Measurements from ENCODE around the gene EPG5.
"Not testable (repeated sequence)": the region's sequence is repeated elsewhere in the genome, so short reads cannot be mapped to it uniquely, and the experiment has no call there.

The EPG5 gene

DNA sequence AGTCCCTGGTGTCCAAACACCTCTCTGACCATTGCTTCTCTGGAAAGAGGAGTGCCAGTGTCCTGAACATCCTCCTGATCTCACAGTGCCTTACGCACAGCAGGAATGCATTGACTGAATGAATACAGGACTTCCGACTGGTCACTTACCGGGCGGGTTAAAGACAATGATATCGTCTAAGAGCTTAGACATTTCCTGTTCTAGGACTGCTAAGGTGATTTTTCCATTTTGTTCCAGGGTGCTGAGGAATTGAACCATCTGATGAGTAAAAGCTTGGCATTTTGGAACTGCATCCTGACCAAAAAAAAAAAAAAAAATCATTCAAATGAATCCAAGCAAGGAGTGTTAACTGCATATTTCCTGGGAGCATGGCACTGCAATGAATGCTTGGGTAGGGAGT, 101.7 kb downstream of the EPG5 start:
- no peak for DNase-seq (ENCODE audit: low read depth)

DNA sequence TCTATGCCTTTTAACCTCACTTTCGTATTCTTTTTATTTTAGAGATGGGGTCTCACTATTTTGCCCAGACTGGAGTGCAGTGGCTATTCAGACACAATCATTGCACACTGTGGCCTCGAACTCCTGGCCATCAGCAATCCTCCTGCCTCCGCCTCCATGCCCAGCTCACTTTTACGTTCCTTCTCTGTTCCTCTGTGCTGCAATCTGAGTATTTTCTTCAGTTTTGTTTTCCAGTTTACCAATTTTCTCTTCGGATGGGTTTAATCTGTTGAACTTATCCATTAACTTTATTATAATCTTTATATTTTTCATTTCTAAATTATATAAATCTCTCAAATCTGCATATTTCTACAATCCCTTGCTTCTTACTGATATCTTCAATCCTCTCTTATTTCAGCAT, 103.0 kb downstream of the EPG5 start:
- no peak for DNase-seq (ENCODE audit: low read depth)

DNA sequence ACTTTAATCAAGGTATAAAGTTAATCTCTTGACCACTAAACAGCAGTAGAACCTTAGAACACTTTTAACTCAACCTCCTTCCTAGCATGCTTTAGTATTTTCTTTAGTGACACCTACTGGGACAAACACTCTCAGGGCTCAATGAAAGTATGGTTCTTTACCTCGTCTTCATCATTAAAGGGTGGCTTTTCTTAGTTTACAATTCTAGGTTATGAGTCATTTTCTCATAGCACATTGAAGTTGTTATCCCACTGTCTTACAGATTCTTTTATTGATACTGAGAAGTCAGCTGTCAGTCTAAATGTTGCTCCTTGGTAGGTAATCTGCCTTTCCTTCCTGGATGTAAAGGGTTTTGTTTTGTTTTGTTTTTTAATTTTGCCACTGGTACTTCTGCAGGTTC, 103.7 kb downstream of the EPG5 start:
- DNase-seq (ENCODE audit: low read depth), result no peak

DNA sequence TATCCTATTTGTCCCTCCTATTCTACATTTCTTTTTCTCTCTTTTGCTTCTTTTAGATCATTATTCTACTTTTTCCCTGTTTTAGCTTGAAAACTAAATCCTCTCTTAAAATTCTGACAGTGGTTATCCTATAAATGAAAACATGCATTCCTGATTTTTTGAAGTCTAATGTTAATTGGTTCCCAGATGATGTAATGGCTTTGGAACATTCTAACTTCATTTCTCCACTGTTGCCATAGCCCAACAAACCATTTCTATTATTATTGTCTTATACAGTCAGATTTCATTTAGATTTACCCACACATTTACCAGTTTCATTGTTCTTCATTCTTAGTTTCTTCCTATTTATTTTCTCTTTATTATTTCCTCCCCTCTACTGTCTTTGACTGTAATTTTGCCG, 105.2 kb downstream of the EPG5 start:
- DNase-seq (ENCODE audit: low read depth), result no peak

DNA sequence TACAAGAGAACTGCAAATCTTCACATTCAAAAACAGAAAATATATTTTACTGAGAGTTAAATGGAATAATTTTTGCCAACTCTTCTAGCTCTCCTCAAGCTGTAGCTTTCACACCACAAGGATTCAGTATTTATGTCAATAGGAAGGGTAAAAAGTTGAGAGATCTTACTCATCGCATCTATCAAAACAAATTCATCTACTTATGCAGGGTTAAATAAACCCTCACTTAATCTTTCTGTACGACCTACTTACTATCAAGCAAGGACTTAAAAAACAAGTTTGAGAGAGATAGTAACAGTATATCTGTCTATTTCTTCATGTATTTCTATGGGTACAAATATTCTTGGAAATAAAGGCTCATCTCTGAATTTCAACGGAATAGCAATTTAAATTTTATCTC, 106.2 kb downstream of the EPG5 start:
- no peak for DNase-seq (ENCODE audit: low read depth)

DNA sequence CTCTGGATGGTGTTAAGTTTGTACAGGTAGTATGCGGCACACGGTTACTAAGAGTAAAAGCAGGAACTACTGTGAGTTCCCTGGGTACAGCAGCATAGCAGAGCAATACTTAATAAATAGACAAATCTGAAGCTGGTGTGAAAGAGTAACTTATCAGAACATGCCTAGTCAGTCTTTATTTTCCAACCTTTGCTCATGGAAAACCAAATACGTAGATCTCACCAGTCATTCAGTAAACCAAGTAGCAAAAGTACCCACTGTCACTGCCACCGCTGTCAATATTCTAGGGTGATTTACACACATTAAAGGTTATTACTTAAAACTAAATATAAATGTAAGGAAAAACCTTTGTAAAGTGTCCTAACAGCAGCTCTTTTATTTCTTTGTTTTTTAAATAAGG, 106.6 kb downstream of the EPG5 start:
- DNase-seq (ENCODE audit: low read depth), result no peak

DNA sequence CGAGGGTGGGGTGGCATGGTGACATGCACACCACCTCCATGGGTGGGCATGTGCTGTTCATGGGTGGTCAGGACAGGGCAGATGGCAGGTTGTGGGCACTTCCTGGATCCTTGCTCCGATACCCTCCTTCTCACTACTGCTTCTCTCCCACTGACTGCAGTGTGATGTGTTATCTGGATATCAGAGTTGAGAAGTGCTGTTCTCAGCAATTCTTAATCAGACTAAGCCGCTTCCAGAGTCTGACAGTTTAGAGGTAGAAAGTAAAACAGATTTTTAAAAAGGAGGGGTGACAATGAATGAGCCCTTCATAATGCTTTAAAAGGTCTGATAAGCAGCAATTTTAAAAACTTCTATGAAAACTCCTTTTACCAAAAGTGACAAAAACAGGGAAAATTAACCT, 107.8 kb downstream of the EPG5 start:
- no peak for DNase-seq (ENCODE audit: low read depth)

DNA sequence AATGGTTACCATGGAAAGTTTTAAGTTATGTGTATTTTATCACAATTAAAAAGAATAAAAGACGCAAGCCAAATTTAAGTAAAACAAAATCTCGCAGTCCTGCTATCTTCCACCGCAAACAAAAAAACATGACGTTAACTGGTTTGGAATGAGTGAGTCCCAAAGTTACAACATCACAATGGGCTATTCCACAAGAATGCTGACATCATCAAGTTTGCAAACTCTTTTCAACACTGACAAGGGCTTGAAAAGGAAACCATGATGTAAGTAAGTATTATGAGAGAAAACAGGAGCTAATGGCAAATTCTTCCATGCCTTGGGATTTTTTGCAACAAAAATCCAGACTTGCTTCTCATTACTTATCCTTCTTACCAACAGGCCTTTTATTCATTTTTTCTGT, 110.6 kb downstream of the EPG5 start:
- DNase-seq (ENCODE audit: low read depth), result no peak

DNA sequence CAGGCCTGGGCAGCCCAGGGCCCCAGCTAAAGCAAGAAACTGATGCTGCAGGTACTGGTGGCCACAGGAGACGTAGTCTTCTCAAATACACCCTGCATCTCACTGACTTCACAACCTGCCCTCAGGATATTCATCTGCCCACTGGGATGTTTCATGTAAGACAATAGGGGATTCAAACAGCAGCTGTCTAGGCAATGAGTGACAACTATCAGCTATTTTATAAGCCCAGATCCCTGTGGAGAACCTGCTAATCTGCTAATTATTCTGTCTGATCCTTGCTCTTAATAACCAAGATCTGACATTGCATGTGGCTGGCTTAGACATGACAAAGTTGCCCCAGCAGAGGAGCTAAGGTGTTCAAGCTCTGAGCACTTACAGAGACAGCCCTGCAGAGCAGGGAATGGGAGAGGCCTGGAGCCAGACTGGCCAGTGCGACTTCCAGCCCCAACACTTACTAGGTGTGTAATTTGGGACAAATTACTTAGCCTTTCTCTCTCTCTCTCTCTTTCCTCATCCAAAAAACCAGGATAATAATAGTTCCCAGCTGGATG, 113.0 kb downstream of the EPG5 start:
- DNase-seq (ENCODE audit: low read depth), result no peak

DNA sequence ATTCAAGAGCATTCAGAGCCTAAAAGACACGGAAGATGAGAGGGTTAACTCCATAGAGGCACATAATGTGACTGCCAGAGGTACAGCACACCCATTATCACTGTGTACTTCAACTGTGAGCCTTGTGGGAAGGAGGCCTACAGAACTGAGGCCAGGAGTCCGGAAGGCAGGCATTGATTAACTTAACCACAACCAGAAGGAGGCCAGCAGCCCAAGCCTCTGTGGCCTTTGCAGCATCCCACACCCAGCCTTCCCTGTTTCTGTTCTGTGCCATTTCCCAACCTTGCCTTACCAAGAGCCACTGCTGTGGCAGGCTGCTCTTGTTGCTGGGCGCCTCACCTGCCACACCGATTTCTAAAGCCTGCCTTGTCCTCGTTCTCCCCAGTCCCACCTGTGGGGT, 114.5 kb downstream of the EPG5 start:
- no peak for DNase-seq (ENCODE audit: low read depth)

DNA sequence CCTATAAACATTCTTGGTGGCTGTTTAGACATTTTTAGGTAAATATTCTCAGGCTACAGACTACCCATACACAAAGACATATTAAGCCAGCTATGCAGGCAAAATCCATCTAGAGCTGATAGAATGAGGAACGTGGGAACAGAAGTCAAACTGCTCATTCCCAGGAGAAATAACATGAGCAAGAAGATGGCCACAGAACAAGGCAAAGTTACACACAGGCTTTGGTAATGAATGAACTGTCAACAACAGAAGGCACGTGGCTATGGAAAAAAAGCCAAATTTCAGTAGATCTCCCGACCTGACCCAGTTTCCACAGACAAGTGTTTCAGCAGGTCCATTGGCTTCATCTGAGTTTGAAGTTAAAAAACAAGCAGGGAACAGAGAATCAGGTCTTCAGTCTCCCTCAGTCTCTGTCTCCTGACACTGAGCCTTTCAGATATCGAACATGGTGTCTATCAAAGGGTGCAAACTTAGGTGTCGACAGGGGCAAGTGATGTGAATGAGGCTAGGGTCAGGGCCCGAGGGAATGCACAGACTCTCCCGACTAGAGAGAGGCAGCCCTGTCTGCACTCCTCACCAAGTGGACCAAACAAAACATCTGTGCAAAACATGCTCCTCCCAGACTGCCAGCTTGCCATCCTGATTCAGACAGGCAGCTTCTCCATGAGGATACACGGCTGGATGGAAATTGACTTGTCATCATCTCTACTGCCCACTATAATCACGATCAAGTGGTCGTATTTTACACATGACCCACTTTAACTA, 115.8 kb downstream of the EPG5 start:
- DNase-seq (ENCODE audit: low read depth), result no peak

DNA sequence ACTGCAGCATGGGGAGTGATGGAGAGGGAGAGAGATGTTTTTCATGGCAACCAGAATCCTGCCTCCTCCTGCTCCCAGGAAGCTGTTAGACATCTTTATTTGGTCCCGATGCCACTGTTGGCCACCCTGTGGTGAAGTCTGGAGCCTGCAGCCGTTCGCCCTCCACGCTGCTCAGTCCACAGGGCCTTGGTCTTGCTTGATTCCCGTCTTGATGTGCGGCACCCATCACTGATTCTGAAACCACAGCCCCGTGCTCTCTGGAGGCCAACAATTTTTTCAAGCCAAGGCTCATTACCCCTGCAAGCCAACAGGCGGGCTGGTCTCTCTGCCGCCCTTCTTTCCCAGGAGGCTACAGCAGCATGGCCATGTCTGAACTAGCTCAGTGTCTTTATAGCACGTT, 117.1 kb downstream of the EPG5 start:
- DNase-seq (ENCODE audit: low read depth), result no peak

DNA sequence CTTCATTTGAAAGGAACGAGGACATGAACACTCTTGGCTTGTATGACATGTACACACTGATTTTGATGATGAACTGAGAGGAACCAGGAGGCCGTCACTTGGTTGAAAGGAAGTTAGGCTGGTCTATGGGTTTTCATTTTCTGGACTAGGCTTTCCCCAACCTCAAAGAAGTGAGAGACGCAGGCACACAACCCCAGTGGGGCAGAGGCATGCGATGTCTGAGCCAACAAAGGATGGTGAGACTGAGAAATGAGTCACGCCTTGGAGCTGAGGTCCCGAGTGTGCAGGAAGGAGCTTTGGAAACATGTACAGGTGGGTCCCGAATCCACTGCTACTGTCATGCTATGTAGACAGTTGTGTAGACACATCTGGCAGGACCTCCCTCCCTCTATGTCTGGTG, 117.6 kb downstream of the EPG5 start:
- DNase-seq (ENCODE audit: low read depth), result no peak

DNA sequence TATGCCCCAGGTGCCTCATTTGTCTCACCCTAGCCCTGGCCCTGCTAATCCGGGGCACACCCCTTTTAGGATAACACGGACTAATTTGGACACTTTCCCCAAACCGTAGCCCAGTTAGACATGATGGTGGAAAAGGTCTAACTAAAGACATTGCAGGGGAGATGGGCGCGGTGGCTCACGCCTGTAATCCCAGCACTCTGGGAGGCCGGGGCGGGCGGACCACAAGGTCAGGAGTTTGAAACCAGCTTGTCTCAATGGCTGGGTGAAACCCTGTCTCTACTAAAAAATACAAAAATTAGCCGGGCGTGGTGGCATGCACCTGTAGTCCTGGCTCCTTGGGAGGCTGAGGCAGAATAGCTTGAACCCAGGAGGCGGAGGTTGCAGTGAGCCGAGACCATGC, 118.5 kb downstream of the EPG5 start:
- not testable (repeated sequence) for DNase-seq (ENCODE audit: low read depth)

DNA sequence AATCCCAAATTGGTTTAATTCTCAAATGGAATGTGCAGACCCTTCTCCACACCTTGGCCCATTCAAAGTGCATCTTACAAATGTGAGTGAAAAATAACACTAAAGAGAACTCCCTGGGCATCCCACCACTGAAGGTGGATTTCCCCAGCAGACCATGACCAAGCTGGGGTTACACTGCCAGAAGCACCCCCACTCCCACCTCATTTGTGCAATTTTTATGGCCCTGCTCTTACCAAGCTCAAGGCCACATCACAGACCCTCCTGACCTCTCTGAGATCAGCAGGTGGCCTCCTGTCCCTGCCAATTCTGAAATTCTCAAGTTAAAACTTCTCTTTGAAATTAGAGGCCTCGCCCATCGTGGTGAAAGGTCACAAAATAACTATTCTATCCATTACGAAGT, 120.0 kb downstream of the EPG5 start:
- DNase-seq (ENCODE audit: low read depth), result no peak

DNA sequence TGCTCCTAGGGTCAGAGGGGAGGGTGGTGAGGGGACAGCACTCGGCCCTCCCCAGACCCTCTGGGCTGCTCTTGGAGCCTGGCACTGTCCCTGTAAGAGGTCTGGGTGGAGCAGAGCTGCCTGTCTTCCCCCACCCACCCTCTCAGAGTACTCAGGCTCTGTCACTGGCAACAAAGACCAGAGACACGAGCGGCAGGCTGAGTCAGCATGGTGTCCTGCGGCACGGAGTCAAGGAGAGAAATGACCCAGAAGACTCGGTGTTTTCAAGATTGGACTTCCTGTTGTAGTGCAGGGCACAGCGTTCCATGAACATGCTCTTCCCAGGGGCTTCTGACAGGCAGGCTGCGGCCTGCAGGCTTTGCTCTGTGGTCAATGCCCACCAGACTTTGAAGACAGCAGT, 121.7 kb downstream of the EPG5 start:
- no peak for DNase-seq (ENCODE audit: low read depth)

DNA sequence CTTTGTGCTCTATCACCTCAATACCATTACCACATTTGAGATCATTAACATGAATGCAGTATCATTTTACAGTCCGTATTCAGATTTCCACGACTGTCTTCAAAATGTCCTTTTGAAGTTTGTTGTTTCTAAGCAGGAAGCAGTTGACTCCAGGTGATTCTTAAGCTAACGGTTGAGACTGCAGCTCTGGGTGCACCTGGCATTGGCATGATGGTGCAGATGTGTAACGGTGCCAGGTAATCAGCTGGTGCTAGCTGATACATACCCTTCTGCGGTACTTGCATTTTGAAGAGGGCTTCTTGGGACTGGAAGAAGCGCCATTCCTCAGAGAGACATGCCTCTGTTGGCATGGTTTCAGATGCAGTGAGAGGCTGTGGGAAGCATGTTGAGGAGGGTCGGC, 122.2 kb downstream of the EPG5 start:
- no peak for DNase-seq (ENCODE audit: low read depth)

DNA sequence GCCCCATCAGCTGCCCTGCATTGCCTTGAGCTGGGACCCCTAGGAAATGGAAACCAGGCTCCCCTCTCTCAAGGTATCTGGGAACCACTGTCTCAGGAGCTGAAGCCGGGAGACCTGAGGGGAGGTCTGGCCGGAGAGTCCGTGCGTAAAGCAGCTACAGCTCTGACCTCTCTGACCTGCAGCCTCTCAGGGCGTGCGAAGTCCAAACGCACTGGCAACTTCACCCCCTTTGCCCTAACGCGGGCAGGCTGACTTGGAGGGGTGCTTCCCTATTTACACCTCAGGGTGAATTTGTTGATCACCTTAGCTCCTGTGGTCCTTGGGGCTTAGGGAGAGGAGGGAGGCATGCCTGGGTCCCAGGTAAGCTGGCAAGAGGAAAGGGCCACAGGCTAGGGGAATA, 124.1 kb downstream of the EPG5 start:
- DNase-seq (ENCODE audit: low read depth), result no peak

DNA sequence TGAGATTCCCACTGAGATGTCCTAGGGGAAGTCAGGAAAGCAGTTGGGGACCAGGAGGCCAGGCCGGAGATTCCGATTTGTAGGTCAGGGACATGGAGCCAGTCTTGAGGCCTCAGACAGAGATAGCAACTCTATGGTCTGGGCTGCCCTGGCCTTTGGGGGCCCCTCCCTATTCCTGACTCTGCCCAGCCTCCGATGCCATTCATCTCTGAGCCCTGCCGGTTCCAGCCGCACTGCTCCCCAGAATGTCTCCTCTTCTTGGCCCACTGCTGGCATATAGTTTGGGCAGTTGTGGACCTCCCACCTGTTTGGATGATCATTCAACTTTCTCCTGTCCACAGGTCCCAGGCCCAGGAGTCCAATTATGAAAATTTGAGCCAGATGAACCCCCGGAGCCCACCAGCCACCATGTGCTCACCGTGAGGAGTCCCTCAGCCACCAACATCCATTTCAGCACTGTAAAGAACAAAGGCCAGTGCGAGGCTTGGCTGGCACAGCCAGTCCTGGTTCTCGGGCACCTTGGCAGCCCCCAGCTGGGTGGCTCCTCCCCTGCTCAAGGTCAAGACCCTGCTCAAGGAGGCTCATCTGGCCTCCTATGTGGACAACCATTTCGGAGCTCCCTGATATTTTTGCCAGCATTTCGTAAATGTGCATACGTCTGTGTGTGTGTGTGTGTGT, 125.2 kb downstream of the EPG5 start:
- DNase-seq (ENCODE audit: low read depth), result no peak

DNA sequence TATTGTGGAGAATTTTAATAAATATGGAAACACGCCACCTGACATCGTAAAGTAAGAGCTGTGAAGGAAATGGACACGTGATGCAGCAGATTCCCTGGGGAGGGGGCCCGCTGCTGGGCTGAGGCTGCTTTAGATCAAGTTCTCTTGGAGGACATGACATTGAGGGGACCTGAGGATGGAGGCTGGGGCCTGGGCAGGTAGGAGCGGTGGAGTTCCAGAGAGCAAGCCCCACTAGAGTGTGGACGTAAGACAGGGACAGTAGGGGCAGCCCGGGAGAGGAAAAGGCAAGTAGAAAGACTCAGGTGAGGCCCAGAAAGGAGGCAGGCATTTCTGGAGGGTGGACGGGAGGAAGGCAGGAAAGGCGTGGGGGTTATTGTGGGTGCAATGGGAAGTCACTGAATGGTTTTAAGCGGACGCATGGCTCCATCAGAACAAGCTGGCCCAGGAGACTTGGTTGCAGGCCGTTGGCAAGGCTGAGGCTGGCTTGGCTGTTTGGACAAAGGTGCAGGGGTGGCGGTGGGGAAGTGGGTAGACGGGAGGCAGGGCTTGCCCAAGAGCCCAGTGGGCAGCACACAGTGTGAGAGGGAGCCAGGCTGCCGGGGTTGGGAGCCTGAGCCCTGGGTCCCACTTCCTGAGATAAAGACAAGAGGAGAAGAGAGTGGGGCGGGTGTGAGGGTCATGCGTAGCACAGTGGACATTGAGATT, 125.9 kb downstream of the EPG5 start:
- DNase-seq (ENCODE audit: low read depth), result no peak

DNA sequence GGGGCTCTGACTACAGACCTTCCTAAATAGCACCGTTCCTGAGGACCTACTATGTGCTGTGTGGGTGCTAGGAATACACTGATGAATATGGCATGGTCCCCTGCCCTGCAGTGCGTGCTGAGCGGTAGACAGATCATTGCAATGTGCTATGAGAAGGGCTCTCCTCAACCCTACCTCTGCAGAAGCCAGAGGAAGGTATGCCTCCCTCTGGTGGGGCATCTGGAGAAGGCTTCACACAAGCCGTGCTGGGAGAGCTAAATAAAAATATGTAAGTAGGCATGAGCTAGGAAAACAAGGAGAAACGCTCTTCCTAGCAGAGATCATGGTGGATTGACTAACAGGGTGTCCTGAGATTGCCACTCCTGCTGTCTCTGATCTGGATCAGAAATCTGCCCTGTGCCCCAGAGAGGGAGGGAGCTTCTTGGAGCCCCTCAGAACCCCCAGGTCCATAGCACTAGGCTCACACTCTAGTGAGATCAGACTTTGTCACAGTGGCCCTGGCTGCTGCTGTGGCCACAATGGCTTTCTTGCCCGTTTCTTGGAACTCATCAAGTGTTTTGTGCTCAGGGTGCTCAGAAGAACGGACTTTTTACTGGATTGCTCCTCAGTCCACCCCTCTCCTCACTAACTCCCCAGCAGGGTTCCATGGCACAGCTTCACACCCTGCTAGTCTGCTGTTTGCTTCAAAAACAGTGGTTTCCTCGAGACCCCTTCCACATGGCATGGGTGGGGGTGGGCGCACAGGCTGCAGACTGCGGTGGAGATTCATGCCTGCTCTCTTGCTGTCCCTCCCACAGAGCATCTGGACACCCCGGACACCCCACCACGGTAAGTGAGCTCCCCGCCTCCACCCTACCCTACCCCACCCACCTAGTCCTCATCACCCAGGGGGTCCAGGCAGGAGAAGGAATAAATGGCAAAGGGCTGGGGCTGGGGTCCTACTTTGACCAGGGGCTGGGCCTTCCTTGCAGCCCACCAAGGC, 127.4 kb downstream of the EPG5 start:
- no peak for DNase-seq (ENCODE audit: low read depth)
